ENCODE measurements around the gene BCKDHA. TPM values are rescaled to one million over a fixed set of nuclear protein-coding genes. Genes with fewer than 3 reads are reported as not detected.
A peak's percentile ranks its signal among the peaks of the same experiment; 100 is the strongest.

BCKDHA gene
- total RNA-seq, 1 donor from 2014 or later = 25.7 TPM

DNA sequence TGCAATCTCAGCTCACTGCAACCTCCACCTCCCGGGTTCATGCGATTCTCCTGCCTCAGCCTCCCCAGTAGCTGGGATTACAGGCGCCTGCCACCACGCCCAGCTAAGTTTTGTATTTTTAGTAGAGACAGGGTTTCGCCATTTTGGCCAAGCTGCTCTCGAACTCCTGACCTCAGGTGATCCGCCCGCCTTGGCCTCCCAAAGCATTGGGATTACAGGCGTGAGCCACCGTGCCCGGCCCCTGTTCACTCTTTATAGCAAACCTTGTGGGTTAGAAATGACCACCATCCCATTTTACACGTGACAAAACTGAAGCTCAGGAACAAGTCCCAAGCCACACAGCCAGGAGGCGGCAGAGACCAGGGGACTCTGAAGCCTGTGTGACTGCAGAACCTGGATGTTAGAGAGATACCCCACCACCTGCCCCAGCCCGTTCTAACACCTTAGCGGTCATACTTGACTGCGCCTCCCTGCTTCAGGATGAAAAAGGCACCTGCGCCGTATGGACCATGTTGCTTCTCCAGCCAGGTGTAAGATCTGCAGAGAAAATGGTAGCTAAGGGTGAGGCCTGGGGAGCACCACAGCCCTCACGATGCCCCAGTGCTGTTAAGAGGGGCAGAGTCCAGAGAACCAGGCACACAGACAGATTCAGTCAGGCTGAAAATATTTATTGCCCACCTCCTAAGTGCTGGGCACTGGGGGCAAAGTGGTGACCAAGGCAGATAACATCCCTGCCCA, 38.5 kb downstream of the BCKDHA start:
- Mint-ChIP-seq H3K9me3 (peaks cover 4% of the 10 kb centered on the region), H3K27me3 (ENCODE audit: insufficient read depth, low read depth) (peaks cover 11% of the 10 kb centered on the region), H3K27ac (no peak overlapping the region), H3K4me3 (no peak overlapping the region), H3K36me3 (peaks cover 11% of the 10 kb centered on the region), H3K4me1 (peaks cover 7% of the 10 kb centered on the region)
- Histone ChIP-seq H3K36me3 (no peaks in the 10 kb centered on the region), H3K9me3 (ENCODE audit: low read depth) (no peaks in the 10 kb centered on the region), H3K4me3 (no peak overlapping the region), H3K79me2 (ENCODE audit: low read depth) (peaks cover 18% of the 10 kb centered on the region), H3K4me1 (peaks cover 5% of the 10 kb centered on the region), H3K27ac (no peak overlapping the region), H3K27me3 (no peaks in the 10 kb centered on the region), H4K20me1 (ENCODE audit: low read depth) (no peaks in the 10 kb centered on the region), H3K4me2 (no peak overlapping the region), H3F3A (ENCODE audit: low read depth) (peaks cover 4% of the 10 kb centered on the region), H3K9ac (no peak overlapping the region), H2AFZ (replicated peaks) (no peak overlapping the region)
- no peak for TF ChIP-seq EZH2phosphoT487 (IDR thresholded peaks at IDR 0.05)
- DNase-seq (ENCODE audit: low spot score) = no peak

DNA sequence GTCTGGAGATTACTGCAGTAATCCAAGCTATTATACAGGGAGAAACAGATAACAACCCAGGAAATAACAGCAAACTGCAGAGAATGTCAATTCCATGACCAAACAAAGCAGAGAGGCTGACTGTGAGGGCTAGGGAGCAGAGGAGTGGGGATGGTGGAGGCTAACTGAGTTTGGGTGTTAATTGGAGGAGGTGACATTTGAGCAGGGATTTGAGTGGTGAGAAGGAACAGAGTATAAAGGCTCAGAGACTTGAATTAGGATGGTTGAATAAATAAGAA, 39.0 kb downstream of the BCKDHA start:
- no peak for DNase-seq (ENCODE audit: low spot score)
- no peaks in the 10 kb centered on the region for H3K27me3 ChIP-seq
- no peak overlapping the region for H3K9ac ChIP-seq
- no peak overlapping the region for H3K27ac ChIP-seq
- no peaks in the 10 kb centered on the region for H3K36me3 ChIP-seq
- H3K4me1 ChIP-seq = peaks cover 5% of the 10 kb centered on the region
- H3F3A ChIP-seq (ENCODE audit: low read depth) = peaks cover 4% of the 10 kb centered on the region
- no peak overlapping the region for H3K4me3 Mint-ChIP-seq
- peaks cover 7% of the 10 kb centered on the region for H3K4me1 Mint-ChIP-seq
- H3K27ac Mint-ChIP-seq = no peak overlapping the region
- H3K4me3 ChIP-seq = no peak overlapping the region
- no peaks in the 10 kb centered on the region for H3K9me3 ChIP-seq (ENCODE audit: low read depth)
- H3K4me2 ChIP-seq = no peak overlapping the region
- peaks cover 10% of the 10 kb centered on the region for H3K36me3 Mint-ChIP-seq
- H3K9me3 Mint-ChIP-seq = peaks cover 4% of the 10 kb centered on the region
- TF ChIP-seq, protein P1, sequence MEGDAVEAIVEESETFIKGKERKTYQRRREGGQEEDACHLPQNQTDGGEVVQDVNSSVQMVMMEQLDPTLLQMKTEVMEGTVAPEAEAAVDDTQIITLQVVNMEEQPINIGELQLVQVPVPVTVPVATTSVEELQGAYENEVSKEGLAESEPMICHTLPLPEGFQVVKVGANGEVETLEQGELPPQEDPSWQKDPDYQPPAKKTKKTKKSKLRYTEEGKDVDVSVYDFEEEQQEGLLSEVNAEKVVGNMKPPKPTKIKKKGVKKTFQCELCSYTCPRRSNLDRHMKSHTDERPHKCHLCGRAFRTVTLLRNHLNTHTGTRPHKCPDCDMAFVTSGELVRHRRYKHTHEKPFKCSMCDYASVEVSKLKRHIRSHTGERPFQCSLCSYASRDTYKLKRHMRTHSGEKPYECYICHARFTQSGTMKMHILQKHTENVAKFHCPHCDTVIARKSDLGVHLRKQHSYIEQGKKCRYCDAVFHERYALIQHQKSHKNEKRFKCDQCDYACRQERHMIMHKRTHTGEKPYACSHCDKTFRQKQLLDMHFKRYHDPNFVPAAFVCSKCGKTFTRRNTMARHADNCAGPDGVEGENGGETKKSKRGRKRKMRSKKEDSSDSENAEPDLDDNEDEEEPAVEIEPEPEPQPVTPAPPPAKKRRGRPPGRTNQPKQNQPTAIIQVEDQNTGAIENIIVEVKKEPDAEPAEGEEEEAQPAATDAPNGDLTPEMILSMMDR (IDR thresholded peaks at IDR 0.05) = no peak
- TF ChIP-seq EZH2 (IDR thresholded peaks at IDR 0.05) = no peak
- no peak for TF ChIP-seq EZH2phosphoT487 (IDR thresholded peaks at IDR 0.05)
- no peak overlapping the region for H2AFZ ChIP-seq (replicated peaks)
- H4K20me1 ChIP-seq (ENCODE audit: low read depth) = no peaks in the 10 kb centered on the region
- H3K27me3 Mint-ChIP-seq (ENCODE audit: insufficient read depth, low read depth) = peaks cover 11% of the 10 kb centered on the region
- H3K79me2 ChIP-seq (ENCODE audit: low read depth) = peaks cover 18% of the 10 kb centered on the region

DNA sequence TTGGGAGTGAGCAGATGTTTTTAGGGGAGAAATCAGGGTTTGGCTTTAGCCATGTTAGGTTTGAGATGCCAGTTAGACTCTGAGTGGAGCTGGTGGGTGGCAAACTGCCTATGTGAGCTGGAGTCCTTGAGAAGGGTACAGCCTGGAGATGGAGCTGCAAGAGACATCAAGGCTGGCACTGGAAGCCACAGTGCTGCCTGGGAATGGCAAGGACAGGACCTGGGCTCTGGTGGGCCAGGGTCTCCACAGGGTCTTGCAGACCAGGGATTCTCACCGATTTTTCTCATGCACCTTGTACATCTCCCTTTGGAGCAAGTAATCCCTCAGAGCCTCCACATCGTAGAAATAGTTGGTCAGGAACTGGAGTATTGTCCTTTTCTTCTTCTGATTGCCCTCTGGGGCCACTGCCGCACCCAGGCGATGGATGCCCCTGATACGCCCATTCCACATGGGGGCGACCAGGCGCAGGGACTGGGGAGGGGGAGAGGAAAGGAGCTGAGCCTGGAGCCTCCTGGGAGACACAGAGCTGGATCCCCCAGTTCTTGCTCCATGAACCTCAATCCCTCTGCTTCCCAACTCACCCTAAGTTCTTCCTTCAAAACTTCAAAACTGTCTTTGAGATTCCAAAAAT, 40.4 kb downstream of the BCKDHA start:
- Mint-ChIP-seq H3K4me3 (peak overlapping the region; percentile 63), H3K4me1 (peaks cover 7% of the 10 kb centered on the region), H3K36me3 (peaks cover 2% of the 10 kb centered on the region), H3K27me3 (ENCODE audit: insufficient read depth, low read depth) (peaks cover 5% of the 10 kb centered on the region), H3K27ac (no peak overlapping the region), H3K9me3 (peaks cover 4% of the 10 kb centered on the region)
- DNase-seq (ENCODE audit: low spot score) = no peak
- no peaks in the 10 kb centered on the region for H3K27me3 ChIP-seq
- no peaks in the 10 kb centered on the region for H3F3A ChIP-seq (ENCODE audit: low read depth)
- H3K79me2 ChIP-seq (ENCODE audit: low read depth) = peaks cover 18% of the 10 kb centered on the region
- peak overlapping the region; percentile 78 for H3K4me2 ChIP-seq
- TF ChIP-seq, protein P1 (IDR thresholded peaks at IDR 0.05) = no peak
- TF ChIP-seq EZH2 (IDR thresholded peaks at IDR 0.05) (no peak), EZH2phosphoT487 (IDR thresholded peaks at IDR 0.05) (no peak)
- no peaks in the 10 kb centered on the region for H4K20me1 ChIP-seq (ENCODE audit: low read depth)
- no peaks in the 10 kb centered on the region for H3K9me3 ChIP-seq (ENCODE audit: low read depth)
- no peak overlapping the region for H2AFZ ChIP-seq (replicated peaks)
- H3K9ac ChIP-seq = no peak overlapping the region
- peaks cover 5% of the 10 kb centered on the region for H3K4me1 ChIP-seq
- H3K27ac ChIP-seq = no peak overlapping the region
- H3K4me3 ChIP-seq = no peak overlapping the region
- H3K36me3 ChIP-seq = no peaks in the 10 kb centered on the region

Data from neural progenitor cell (in vitro differentiated cells).